SK-N-DZ (cell line): Measurements from ENCODE around the gene CALCOCO1.
"Not testable (repeated sequence)": the region's sequence is repeated elsewhere in the genome, so short reads cannot be mapped to it uniquely, and the experiment has no call there.

Experiments used
- DNase-seq: peaks from one replicate; pipeline ENCODE4 v3.0.0-alpha.2; 2015; ENCODE audit warnings: low spot score

CALCOCO1 gene

GRCh38 chr12:53698948-53699677 lies 28.1 kb downstream of the CALCOCO1 start:
- DNase-seq: no peak

DNA sequence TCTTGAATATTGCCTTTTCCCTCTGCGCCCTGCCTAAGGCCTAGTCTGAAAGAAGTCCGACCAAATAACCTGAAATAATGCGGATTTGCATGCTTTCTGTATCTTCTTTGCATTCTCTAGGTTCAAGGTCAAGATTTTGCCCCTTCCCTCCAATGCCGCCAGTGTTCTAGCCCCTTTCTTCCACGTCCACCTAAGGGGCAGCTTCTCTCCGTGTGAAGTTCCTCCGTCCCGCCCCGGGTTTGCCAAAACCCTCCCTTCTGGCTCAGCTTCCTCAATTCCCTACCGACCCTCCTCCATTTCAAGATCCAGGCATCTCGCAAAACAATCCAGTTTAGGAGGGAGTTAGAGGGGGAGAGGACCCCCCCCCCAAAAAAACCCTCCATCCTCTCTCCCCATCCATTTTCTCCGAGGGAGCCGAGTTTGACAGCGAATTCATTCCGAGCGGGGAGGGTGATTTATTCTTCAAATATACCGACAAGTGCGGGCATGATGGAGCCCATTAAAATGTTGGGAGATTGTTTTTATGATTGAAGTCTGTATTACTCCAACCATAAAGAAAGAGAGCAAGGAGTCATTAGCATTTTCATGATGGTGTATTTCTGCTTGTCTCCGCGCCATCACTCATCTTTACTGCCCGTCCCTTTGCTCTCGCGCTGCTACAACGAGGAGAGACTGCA lies 30.5 kb downstream of the CALCOCO1 start:
- DNase-seq: no peak

DNA sequence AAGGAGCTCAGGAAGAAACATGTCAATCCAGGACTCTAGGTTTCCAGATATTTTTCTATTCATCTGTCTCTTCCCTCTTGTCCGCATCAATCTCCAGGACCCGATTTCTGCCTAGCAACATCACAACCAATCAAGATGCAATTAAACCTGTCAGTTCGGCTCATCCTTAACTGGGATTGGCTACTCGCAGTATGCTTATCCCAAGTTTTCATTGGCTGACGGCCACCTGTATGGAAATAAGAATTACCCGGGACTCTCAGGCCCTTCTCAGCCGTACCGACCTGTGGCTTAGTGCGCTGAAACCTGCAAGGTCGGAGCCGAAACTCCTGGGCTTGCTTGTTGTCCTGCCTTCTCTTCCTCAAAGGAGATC lies 31.0 kb downstream of the CALCOCO1 start:
- DNase-seq: peak; percentile 95

GRCh38 chr12:53695152-53696145 lies 31.8 kb downstream of the CALCOCO1 start:
- DNase-seq: no peak

DNA sequence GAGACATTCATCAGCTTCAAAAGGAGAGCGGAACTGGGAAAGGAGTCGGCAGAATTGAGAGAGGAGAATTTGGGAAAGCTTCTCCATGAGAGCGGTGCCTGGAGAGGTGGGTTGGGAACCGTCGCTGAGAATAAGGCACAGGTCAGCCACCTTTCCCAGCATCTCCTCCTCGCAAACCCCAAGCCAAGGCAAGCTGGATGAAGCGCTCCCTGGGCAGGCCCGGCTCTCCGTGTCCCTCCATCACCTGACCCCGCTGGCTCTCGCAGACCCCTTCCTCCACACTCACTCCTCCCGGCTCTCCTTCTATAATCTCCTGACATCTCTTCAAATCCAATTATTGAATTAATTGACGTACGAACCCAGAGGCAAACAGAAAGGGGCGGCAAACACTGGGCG lies 32.5 kb downstream of the CALCOCO1 start:
- DNase-seq: no peak

GRCh38 chr12:53688134-53688533 lies 39.1 kb downstream of the CALCOCO1 start:
- DNase-seq: no peak

- no peak for DNase-seq
Observed at GRCh38 chr12:53686436-53686835, 40.8 kb downstream of the CALCOCO1 start.

GRCh38 chr12:53684654-53685220 lies 42.5 kb downstream of the CALCOCO1 start:
- no peak for DNase-seq

DNA sequence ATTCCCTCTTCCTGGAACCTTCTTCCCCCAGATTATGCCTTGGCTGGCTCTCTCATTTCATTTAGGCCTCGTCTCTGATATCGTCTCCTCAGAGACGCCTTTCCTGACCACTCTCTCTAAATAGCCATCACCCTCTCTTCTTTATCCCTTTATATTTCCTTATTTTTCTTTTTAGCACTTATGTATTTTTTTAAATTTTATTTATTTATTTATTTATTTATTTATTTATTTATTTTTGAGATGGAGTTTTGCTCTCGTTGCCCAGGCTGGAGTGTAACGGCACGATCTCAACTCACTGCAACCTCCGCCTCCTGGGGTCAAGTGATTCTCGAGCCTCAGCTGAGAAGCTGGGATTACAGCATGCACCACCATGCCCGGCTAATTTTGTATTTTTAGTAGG lies 43.3 kb downstream of the CALCOCO1 start:
- no peak for DNase-seq

GRCh38 chr12:53683494-53683893 lies 43.8 kb downstream of the CALCOCO1 start:
- no peak for DNase-seq

- DNase-seq: not testable (repeated sequence)
Observed at GRCh38 chr12:53680061-53680460, 47.2 kb downstream of the CALCOCO1 start.

DNA sequence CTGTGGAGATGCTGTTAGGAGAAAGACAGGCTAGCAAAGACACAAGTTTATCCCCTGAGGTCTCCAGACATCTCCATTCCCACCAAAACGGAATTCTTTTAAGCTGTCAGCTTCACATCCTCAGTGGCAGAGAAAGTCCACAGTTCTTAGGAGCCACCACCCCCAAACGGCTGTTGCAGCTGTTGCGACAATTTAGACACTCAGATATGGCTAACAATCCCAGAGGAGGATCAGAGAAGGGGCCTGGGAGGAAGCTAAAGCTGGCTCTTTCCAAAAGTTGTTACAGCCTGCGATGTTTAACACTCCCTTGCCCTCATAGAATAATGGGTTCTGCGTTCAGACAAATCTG lies 49.5 kb downstream of the CALCOCO1 start:
- no peak for DNase-seq

DNA sequence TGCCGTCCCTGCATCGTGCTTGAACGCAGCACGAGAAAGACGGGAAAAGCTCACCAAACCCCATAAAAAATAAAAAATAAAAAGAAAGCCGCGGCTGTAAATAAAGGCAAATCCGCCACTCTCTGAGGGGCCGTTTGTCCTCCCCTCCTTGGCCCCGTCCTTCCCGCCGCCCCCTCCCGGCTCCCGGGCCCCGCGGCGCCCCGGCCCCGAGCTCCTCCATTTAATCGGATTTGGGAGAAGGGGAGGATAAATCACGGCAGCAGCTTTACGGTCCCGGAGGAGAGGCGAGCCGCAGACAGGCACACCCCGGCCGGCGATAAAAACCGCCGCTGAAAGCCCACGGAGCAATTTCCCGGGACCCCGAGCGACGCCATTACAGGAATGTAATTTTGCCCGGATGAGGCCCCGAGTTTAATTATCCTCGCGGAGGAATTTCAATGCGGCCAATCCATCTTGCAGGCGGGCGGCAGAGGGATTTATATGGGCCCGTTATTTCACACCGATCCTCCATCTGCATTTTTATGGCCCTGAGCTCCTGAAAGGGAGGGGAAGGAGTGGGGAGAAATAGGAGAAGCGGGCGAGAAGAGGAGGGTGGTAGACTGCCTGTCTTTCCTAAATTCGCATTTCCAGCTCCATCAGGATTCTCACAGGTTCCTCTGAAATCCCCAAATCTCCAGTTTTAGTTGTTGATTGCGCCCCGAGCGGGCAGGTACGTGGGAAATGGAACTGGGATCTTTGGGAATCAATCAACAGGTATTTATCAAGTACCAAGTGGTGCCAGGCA lies 50.0 kb downstream of the CALCOCO1 start:
- DNase-seq: peak; percentile 52

- peak; percentile 74 for DNase-seq
Observed at GRCh38 chr12:53676656-53677015, 50.6 kb downstream of the CALCOCO1 start.

DNA sequence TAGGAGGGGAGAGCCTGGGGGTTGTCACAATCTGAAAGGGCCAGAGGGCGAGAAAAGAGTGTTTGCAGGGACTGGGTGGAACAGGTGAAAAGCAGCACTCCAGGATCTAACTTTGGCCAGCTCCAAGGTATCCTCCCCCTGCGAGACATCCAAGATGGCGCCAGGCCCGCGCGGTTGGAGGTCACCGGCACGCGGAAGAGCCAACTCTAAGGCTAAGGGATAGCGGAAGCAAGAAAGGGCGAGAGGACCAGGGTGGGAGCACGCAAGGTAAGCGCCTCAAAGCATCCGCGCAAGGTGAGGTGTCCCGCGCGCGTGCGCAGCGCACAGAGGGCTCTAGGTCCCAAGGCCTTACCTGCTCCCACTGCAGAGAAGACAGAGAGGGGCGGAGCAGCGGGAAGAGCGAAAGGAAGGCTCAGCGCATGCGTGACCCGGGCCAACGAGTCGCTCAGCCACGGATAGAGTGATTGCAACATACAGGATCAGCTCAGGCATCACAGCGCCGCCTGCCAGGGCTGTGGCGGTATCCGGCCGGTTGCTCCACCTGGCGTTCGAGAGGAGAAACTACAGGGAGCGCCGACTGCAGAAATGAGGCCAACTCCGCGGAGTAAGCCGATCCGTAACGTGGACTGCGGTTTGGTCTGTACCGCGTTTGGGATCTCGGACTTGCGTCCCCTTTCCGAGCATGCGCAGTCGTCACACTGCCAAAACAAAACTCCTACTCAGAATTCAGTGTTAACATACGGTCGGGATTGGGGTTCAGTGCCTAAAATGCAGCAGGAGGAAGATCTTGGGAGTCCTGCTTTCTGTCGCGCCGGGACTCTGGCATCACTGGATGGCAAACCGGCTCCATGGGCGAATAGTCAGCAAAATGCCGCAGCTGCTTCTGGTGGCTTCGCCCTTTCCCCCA lies 51.3 kb downstream of the CALCOCO1 start, which contains the start of gene ATP5MC2:
Gene ATP5MC2, minus strand, starts transcription at position 383 of the 907 bp plus-strand sequence. CDS start 3,469 bp downstream, outside the sequence.
- peak; percentile 99 for DNase-seq

DNA sequence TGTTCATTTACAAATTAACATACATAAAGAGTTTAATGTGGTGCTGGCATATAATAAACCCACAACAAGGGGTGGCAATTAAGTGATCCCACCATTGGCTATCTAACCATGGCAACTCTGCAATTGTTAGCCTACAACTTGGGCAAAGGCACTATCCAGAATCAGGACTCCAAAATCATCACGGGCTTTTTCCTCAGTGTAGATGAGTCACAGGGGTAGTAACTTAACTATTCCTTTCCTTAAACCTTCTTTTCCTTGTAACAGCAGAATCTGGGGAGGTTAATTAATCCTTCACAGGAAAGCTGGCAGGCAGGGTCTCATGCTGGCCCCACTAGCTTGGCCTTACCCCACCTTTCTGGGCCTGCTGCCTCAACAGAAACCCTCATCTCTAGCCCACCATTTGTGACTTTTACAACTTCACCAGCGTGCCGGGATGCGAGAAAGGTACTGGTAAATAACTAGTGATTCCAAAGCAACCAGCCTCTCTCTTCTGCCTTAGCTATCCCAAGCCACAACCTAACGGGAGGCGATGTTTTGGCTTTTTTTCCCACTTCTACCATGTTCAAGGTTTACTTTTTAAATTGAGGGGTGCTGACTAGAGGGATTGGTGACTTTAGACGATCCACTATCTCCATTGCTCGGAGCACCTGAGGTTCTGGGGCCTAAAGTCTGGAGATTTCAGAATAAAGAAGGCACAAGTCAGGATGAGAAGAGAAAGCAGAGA lies 52.1 kb downstream of the CALCOCO1 start:
- no peak for DNase-seq

- DNase-seq: no peak
Observed at GRCh38 chr12:53670971-53671370, 56.3 kb downstream of the CALCOCO1 start.

DNA sequence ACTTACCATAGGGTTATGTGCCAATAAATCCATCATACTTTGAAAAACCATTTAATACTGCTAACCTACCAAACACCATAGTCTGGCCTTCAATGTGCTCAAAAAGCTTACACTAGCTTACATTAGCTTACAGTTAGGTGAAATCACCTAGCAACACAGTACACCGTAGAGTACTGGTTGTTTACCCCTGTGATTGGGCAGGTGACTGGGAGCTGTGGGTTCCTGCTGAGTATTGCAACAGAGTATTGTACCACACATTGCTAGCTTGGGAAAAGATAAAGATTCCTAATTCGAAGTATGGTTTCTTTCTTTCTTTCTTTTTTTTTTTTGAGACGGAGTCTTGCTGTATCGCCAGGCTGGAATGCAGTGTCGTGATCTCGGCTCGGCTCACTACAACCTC lies 56.9 kb downstream of the CALCOCO1 start:
- no peak for DNase-seq

- DNase-seq: no peak
Observed at GRCh38 chr12:53667080-53667479, 60.2 kb downstream of the CALCOCO1 start.
